ENCODE results near the gene SHC3.

Gene SHC3

GRCh38 chr9:89104821-89105220 is 73.8 kb downstream of the SHC3 start:
- no peak for FAIRE-seq

- no peak for FAIRE-seq
These were observed 81.4 kb downstream of the SHC3 start for GRCh38 chr9:89097219-89097618.

DNA sequence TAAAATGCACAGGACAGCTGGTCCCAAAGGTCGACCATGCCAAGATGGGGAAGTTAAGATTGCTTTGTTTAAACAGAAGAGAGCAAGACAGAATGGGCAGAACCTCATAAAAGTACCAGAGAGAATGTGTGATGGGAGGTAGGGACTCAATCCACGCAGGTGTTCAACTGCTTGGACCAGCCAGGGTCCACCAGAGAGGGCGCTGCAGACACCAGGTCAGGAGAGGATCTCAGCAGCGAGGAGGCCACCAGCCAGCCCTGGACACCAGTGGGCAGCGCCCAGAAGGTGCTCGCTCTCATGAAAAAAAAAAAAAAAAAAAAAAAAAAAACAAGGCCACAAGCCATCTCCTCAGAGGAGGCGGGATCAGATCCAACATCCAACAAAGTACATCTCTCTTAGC is 81.8 kb downstream of the SHC3 start:
- no peak for FAIRE-seq

GRCh38 chr9:89095761-89096528 is 82.7 kb downstream of the SHC3 start:
- FAIRE-seq, result no peak

DNA sequence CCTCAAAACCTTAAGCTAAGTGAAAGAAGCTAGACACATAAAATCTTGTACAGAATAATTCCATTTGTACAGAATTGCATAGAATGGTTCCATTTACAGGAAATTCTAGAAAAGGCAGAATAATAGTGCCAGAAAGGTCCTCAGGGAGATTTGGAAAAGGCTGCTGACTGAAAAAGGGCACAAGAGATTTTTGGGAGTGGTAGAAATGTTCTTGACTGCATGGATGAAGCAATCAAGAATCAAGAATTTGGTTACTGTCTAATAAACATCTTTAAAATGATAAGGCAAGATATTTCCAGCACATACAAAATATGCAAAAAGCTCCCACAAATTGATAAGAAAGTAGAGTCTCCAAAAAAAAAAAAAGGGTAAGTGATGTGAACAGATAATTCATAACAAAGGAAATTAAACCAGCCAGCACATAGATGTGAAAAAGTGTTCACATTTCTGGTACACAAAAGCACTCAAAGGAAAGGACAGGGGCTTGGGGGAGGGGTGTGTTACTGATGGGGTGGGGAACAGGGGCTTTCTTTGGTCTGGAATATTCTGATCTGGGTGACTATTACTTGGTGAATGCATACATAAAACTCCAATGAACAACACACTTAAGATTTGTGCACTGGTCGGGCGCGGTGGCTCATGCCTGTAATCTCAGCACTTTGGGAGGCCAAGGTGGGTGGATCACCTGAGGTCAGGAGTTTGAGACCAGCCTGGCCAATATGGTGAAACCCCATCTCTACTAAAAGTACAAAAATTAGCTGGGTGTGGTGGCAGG is 85.2 kb downstream of the SHC3 start:
- no peak for FAIRE-seq

DNA sequence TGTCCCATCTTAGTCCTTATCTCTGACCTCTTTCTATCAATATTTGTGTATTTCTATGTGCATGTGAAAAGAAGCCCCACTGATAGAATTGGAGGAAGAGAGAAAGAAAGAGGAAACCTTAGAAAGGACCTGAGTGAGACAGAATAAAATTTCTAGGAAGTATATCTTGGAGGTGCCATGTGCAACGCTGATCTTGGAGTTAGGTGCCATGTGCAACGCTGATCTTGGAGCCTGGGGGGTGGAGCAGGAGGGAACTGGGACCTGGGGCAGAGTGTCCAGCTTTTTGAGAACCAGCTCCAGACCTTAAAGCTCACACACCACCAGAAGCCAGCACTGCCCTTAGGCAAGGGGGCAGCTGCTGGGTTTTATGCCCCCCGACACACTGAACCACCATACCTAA is 89.4 kb downstream of the SHC3 start:
- FAIRE-seq, result no peak

DNA sequence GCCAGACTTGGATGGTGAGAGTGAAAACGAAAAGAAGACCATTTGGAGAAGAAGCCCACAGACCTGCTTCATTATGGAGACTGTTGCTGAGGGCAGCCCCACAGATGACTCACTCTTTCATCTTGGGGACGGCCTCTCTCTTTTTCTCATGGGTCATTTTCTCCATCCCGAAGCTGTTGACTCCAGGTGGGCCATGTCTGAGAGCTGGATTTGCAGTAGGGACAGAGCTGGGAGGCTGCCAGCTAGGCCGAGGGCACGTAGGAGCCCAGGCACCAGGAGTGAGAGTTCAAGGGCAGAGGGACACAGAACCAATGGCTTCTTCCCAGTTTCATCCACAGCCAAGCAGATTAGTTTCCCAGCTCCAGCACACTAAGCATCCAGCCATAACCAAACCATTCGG is 95.0 kb downstream of the SHC3 start:
- FAIRE-seq, result no peak

DNA sequence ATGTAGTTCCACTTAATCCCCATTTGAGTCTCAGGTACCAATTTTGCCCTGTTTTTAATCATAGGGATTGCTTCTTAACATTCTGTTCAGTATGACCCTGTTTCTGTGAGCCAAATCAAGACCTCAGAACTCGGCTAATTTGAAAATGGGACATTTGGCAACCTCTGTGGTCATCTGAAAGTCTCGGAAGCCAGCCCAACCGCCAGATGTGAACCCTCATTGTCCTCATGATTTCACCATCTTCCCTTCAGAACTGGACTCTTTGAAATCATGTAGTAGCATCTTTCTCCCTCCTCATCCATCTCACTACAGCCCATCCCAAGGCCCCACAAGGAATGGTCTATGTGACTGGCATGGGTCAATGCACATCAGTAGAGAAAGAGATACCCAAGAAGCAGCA is 98.4 kb downstream of the SHC3 start:
- no peak for FAIRE-seq

DNA sequence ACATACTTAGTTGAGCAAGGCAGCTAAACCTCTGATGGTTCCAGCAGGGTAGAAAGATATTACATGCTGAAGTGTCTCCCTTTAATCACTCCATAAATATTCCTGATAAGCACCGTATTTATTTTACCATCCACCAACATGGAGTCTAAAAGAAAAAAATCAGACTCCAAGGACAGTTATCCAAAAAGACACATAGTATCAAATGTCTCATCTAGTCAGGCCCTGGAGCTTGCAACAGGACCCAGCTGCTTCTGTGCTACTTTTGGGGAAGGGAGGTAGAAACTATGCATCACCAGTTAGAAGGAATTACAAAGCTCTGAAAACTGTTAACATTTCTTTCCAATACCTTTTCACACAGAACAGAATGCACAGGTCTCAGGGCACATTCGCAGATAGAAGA is 99.2 kb downstream of the SHC3 start:
- FAIRE-seq, result no peak

DNA sequence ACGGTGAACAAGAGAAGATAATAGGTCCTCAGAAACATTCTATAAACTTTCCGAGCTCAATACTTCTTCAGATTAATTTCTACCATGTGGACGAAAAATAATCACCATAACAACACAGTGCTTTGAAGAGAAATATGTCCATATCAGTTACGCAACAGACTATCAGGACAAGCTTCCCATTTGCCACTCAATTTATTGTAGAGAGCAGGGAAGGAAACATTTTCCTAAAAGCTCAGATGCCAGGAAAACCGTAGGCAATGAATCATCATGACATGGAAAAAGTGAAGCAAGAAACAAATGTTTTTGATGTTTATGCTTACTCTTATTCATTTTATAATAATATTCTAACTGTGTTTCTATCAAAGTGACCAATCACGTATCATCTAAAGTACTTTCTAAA is 99.8 kb downstream of the SHC3 start:
- FAIRE-seq, result no peak

DNA sequence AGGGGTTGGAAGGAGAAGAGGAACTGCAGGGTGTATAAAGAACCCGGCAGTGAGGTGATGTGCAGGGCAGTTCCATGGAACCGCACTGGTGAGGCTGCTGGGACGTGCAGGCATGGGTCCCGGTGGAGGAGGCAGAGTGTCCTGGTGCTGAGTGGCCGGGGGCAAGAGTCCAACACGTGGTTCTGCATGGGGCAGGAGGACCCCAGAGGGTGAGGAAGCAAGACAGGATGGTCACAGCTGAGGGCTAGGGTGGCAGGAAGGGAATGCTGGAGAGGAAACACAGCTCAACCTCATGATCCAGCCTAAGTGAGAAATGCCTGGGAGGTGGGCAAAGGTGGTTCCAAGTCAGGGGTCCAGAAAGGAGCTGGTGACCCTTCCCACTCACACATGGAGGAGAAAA is 100.2 kb downstream of the SHC3 start:
- no peak for FAIRE-seq

- FAIRE-seq, result no peak
These were observed 101.1 kb downstream of the SHC3 start for GRCh38 chr9:89077519-89077918.

DNA sequence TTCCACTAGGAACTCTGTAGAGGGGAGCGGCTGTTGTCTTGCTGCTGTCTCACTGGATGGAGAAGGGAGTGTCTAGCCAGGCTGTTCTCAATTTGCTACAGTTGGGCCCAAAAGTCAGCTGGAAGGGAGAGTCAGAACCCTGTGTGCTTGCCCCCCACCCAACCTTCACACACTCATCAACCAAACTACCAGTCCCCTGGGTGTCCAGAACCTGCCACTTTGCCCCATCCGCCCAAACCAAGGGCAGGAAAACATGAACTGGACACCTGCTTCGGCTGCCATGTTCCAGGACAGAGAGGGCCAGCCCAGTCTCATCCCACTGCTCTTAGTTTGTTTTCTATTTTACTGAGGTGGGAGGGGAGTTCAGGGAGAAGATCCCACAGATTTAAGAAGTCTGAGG is 105.2 kb downstream of the SHC3 start:
- FAIRE-seq, result no peak

DNA sequence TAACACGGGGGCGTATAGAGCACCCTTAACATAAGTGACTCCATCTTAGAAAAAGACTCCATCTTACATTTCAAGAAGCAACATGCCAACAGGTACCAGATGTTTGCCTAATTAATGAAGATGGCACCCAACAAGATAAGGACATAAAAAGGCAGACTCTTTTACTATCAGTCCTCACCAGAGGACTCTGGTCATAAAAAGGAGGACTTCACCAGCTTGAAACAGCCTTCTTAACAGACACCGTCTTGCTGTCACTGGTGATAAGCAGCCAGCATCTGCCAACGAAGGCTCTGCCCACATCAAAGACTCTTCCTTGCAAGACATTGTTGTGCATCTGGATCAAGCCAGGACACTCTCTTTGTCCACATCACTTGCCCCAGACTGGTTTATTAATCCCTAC is 107.0 kb downstream of the SHC3 start:
- FAIRE-seq, result no peak

- no peak for FAIRE-seq
These were observed 111.8 kb downstream of the SHC3 start for GRCh38 chr9:89066835-89067234.

DNA sequence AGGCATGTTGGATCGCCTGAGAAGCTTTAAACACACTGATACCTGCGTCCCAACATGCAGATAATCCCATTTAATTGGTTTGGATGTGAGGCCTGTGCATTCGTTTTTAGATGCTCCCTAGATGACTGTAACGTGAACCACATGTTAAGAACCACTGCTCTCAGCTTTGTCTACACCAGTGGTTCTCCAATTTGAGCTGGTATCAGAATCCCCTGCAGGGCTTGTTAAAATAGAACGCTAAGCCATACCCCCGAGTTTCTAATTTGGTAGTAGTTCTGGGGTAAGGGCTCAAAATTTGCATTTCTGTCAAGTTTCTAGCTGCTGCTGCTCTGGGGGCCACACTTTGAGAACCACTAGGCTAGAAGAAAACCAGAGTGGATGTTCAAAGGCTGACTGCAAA is 112.7 kb downstream of the SHC3 start:
- FAIRE-seq, result no peak

- no peak for FAIRE-seq
These were observed 117.8 kb downstream of the SHC3 start for GRCh38 chr9:89060790-89061189.

DNA sequence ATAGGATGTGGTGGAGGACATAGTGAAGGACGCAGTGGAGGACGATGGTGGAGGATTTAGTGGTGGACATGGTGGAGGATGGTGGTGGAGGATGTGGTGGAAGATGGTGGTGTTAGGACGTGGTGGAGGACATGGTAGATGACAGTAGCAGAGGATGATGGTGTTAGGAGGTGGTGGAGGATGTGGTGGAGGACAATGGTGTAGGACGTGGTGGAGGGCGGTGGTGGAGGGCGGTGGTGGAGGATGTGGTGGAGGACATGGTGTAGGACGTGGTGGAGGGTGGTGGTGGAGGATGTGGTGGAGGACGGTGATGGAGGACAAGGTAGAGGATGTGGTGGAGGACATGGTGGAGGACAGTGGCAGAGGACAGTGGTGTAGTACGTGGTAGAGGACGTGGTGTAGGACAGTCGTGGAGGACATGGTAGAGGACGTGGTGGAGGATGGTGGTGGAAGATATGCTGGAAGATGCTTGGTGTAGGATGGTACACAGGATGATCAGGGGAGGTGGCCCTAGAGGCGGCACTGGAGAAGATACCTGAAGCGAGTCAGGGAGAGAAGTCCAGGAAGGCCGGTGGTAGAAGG is 118.6 kb downstream of the SHC3 start:
- FAIRE-seq, result no peak

DNA sequence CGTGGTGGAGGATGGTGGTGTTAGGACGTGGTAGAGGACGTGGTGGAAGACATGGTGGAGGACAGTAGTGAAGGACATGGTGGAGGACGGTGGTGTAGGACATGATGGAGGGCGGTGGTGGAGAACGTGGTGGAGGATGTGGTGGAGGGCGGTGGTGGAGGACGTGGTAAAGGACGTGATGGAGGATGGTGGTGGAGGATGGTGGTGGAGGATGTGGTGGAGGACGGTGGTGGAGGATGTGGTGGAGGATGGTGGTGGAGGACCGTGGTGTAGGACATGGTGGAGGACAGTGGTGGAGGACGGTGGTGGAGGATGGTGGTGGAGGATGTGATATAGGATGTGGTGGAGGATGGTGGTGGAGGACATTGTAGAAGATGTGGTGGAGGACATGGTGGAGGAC is 119.7 kb downstream of the SHC3 start:
- no peak for FAIRE-seq

DNA sequence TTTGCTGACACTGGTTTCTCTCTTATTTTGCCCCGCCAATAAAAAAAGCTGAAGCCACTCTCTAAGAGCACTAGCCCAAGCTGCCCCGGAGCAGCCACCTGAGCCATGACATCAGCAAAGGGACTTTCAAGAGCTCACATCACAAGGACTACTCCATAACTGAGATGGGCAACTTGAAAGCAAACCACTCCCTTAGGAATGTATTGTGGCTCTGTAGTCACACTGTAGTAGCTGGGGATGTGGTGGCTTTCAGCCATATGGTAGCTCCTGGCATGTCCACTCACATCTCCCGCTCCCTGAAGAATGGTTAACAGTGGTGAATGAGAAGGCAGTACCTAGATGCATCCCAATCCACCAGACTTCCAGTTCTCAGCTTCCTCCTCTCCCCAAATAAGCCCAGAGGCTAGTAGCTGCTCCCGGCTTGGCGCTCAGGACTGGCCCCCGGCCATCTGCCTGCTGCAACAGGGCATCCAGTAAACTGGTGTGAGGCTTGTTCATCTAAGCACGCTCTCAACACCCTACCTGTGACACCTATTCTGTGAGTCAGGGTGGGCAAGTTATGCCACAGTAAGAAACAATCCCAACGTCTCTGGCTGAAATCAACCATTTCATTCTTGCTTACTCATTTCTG is 123.6 kb downstream of the SHC3 start:
- no peak for FAIRE-seq

GRCh38 chr9:89053301-89053700 is 125.3 kb downstream of the SHC3 start:
- FAIRE-seq, result no peak

DNA sequence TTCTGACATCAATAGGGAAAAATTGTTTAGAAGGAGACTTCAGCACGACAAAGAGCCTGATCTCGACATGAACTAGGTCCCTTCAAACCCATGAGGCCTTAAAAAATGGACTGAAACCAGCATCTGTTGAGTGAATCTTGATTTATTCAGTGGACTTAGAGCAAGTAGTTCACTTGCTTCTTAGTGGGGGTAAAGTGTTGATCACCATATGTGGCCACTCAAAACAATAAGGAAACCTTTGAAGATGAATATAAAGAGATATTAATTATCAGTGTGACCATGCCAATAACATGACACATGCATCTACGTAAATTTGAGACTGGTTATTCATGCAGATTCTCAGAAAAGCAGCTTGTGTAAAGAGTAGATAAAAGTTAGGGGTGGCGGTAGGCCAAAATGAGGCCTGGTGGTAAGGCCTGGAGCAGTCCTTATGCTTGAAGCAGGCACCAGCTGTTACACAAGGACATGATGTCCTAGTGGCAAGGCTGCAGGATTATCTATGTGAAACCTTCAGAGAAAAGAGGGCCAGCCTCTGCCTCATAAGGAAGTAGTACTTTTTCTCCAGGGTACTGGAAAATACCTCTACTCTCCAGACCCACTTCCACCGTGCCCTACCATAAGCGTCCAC is 126.0 kb downstream of the SHC3 start:
- FAIRE-seq, result no peak

- no peak for FAIRE-seq
These were observed 127.1 kb downstream of the SHC3 start for GRCh38 chr9:89051421-89052025.
